ENCODE data around the gene VSTM2B.

Gene VSTM2B

DNA sequence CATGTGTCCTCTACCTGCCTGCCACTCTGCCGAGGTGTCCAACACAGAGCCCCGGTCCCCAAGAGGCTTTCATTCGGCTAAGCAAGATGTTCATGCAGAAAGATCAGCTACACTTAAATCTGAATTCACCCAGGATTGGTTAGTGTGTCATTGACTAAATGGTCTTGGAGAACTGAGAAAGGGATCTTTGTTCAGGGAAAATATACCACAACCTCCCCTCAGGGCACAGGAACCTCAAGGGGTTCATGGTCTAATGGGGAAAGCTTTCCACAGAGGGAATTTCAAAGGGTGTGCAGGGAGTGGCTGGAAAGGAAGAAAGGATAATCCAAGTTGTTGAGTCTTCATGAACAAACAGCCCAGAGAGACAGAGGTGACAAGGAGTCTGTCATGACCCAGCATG, 65.9 kb downstream of the VSTM2B start:
- DNase-seq (ENCODE audit: low read depth, low spot score) = no peak

DNA sequence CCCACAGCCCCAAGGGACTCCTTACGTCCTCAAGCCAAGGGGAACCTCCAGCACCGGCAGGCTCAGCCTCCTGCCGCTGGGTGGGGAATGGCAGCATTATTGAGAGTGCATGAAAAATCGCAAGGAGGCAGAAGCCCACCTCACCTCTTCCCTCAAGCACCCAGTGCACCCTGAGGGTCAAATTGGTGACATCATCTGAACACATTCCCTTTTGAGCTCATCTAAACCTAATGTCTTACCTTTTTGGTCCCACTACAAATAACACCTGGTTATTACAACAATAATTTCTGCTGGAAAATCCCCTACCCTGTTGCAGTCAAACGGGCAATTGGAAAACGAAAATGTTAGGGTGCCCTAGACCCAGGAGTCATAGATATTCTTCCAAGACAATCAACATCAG, 68.1 kb downstream of the VSTM2B start:
- no peak for DNase-seq (ENCODE audit: low read depth, low spot score)

DNA sequence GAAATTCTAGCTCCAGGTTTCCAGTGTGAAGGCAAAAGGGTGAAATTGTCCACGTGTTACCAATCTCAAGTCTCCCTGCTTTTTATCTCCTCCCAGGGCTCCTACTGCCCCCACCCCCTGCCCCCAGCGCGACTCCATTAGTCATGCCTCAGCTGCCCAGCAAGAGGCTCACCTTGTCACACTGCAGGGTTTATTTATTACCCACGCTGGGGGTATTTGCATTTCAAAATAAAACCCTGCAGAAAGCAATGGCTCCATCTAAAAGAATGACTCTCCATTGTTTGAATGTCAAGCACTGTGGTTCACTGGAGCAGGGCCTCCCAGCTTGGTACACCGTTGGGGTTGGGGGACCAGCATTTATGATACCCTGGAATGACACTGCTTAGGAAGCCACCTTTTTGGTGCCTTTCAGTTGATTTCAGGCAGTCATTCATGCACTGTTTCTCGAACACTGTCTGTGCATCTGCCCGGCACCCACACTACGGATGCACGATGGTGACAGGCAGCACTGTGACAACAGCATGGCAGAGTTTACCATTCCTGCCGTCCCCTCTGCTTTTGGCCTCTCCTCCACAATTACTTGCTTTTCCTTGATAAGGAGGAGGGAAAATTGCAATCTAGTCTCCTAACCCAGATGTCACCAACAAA, 70.4 kb downstream of the VSTM2B start:
- DNase-seq (ENCODE audit: low read depth, low spot score) = no peak

DNA sequence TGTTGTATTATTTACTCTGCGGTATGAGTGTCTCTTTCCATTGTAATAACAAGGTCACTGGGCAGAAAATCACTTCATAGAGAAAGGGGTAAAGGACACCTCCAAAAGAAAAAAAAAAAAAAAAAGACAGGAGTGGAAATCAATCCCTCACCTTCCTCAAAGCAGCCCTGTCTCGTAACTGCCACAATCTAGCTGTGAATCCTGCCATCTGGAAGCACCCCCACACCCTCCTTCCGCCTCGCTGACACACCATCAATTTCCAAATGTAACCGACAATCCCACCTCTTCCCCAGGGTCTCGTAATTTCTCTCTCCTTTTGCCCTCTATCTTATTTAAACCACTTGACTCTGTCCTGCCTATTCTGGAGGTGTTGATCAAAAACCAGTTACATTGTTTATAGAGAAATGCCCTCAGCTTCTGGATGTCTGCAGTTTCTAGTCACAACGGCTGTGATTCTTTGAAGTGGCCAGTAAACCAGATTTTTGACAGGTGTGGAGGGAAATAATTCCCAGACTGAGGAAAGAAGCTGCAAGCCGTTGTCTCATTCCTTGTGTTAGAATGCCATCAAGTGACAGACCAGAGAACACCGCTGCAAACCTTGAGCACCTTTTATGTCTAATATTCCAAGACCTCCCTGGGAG, 71.2 kb downstream of the VSTM2B start:
- no peak for DNase-seq (ENCODE audit: low read depth, low spot score)

DNA sequence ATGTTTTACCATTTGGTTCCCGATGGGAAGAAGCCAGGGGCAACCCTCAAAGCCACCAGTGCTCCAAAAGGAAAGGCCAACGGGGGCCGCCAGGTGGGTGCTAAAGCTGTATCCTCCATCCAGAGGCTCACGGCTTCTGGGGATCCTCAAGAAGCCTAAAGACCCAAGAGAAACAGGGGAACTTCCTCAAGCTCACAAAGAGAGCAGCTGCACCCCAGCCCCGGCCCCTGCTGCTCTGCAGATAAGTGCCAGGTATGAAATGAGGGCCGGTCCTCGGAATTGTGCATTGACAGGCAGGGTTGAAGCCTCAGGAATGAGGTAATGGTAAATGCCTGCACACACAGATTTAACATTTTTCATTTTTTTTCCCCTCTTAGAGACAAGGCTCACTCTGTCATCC, 72.2 kb downstream of the VSTM2B start:
- DNase-seq (ENCODE audit: low read depth, low spot score) = no peak

DNA sequence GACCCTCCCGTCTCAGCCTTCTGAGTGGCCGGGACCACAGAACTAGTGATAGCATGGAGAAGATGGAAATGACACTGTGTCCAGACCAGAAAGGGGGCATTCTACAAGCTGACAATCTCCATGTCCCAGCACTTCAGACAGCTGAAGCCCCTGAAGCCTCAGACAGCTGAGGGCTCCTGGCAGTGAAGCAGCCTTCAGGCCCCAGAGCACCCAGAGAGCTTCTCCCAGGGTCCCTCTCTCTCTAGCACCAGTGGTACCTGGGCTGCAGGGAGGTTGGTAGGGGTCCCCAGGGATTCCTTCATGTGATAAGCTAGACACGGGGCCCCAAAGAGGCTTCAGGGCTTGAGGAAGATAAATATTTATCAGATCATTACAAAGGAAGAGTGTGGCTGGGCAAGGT, 72.7 kb downstream of the VSTM2B start:
- no peak for DNase-seq (ENCODE audit: low read depth, low spot score)

DNA sequence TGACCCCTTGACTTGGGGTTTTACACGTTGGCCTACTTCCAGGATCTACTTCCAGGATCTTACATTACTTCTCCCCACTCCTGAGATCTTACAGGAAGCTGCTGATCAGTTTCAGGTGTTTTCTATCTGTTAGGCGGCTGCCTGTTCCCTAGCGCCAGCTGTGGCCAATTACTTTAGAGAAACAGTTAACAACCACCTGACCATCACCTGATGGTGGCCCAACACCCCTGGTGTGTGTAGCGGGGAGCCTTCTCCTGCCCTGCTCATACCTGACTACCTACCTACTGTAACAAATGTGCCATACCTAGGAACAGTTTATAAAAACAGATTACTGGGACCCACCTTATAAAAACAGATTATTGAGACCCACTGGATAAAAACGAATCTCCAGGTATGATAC, 77.5 kb downstream of the VSTM2B start:
- no peak for DNase-seq (ENCODE audit: low read depth, low spot score)

DNA sequence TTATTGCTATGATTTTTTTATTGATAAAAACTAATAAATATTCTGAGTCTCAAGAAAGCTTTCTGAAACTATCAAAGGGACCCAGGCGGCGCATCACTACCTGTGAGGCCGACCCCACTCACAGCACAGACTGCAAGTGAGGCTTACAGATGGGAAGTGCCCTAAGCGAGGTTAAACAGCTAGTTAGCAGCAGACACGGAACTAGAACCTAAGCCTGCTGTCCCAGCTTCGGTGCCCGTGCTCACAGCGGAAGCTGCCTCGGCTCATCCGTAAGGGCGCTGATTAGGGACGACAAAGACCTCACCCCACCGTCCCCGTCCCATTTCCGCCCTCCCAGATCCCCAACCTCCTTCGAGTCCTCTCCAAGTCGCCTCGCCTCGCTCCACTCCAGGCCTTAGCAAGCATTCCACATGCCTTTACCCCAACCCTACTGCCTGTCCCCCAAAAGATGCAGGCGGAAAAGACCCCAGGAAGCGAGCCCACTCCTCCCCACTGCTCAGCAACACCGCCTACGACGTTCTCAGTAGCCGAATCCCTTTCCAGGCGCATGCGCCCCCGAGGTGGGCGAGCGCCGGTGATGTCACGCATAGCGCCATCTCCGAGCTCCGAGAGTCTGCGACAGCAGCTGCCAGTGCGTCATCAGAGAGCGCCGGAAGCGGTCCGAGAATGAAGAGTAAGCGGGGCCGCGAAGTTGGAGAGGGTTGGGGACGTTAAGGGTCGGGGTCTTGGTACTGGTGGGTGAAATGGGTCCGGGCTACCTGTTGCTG, 80.0 kb downstream of the VSTM2B start, which contains the start of gene POP4:
Gene POP4, plus strand, starts transcription at position 631 of the 767 bp plus-strand sequence. Its CDS starts 36 bp downstream, at position 667.
- peak; percentile 84 for DNase-seq (ENCODE audit: low read depth, low spot score)

DNA sequence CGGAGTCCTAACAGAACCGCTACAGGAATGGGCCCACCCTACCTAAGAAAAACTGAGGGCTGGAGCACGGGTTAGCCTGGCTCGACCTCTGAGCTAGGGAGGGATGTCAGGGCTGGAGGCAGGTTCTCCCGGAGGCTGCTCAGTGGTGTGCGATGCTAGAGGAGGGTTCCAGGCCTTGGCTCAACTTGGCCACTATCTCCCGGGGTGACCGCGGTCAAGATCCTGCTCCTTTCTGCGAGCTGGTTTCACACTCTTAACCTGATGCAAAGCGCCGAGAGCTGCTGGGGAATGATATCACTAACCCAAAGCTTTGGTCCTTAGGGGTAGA, 80.6 kb downstream of the VSTM2B start:
- DNase-seq (ENCODE audit: low read depth, low spot score) = no peak

DNA sequence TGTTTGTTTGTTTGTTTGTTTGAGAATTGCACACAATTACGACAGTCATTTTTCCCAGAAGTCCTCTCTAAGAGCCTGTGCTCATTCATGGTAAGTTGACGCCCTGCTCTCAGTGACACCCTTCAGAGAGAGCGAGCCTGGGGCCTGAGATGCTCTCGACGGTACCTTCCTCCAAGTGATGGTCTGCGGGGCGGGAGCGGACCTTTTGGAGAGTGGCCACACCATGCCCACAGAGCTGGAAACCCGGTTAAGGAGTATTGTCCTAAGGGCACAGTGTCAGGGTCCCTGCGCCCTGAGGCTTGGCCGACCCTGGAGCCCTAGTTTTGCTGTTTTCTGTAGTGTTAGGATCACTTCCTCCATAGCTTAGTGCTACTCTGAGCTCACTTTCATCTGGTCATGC, 83.8 kb downstream of the VSTM2B start:
- DNase-seq (ENCODE audit: low read depth, low spot score) = no peak

DNA sequence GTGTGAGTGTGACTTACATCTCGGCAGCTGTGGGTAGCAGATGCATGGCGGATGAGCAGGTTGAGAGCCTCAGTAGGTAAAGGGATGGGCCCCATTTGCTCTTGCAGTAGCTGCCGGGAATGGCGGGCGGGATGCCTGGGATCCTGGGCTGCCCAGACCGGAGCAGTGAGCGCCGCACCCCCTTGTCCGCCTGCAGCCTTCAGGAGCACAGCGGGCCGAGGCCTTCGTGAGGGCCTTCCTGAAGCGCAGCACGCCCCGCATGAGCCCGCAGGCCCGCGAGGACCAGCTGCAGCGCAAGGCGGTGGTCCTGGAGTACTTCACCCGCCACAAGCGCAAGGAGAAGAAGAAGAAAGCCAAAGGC, 84.4 kb downstream of the VSTM2B start:
- no peak for DNase-seq (ENCODE audit: low read depth, low spot score)

DNA sequence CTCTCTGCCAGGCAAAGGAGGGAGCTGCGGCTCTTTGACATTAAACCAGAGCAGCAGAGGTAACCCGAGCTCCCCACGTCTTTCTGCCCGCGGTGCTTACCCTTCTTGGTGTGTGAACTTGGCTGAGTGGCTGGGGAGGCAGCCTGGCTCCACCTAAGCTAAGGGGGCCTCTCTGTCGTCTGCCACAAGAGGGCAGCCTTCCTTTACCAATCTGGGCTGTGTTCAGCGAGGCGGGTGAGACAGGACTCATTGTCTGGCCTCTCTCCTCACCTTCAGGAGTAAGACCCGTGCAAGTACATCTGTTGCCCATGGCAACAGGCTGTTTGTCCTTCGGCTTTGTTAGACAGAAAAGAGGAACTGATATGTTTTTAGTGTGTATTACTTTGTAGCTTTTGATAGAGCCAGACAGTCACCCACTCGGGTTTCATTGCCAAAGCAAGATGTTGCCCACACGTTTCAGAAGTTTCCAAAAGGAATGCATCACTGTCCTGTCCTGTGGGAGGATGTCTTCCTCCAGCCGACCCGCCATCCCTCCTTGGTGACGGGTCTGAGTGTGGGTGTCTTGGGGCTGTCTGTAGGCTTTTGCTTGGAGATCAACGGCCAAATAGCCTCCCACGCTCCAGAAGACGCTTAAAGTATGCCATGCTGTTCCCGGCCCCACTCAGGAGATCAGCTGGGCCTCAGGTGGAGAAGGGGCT, 84.9 kb downstream of the VSTM2B start:
- peak; percentile 29 for DNase-seq (ENCODE audit: low read depth, low spot score)

DNA sequence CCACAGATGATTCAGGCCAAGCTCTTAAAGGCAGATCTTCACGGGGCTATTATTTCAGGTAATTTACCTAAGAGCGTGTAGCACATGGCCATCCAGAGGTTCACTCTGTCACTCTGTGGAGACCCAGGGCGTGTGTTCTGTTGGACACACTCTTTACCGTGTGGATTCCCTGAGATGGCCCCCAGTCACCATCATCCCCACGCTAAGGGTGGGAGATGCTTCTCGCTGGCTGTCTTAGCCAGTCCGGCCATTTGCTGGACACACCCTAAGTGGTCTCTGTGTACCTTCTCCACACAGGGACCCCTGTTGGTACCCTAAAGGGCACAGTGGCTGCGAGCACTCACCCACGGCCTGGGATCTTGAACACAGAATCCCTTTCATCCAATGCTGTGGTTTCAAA, 86.3 kb downstream of the VSTM2B start:
- no peak for DNase-seq (ENCODE audit: low read depth, low spot score)

DNA sequence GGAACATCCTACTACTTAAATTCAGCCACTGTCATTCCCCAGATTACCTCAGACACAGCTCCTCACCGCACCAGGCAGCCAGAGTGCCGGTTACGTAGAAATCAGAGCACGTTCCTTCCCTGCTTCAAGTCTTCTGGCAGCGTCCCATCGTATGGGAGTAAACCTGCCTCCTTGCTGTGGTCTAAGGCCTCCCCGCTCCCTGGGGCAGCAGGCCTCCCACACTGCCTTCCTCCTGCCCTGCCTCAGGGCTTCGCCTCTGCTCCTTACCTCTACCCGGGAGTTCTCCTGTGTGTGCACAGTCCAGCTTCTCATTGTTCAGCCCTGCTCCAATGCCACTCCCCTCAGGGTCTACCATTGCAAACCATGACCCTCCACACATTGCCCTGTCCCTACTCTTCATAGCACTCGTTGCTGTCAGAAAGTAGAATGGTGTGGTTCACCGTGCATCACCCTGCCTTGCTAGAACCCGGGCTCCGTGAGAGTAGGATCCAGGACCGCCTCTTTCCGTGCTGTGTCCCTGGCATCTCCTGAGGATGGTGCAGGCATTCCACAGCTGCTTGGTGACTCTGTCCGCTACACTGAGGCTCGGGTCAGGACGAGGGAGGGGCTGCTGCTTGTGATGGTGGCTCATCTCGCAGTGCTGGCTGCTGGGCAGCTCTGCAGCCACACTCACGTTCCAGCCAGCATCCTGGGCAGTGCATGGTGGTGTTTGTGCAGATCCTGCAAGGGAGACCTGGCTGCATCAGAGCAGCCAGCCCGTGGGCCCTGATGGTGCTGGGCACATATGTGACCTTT, 87.2 kb downstream of the VSTM2B start:
- DNase-seq (ENCODE audit: low read depth, low spot score) = no peak

DNA sequence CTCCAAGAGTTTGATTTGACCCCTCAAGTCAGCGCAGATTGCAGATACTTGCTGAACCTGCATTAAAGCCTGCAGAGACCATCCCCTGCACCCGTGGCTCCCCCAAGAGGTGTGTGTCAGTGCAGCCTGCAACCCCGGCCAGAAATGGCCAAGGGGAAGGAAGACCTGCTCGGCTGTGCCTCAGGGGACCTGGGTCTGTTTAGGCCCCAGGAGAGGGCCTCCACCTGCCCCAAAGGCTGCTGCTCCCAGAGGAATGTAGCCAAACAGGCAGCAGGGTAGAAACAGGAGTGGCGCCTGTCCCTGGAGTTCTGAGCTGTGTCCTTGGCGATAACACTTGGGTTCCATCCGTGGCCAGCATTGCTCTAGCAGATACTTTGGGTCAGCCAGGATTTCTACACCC, 88.3 kb downstream of the VSTM2B start:
- no peak for DNase-seq (ENCODE audit: low read depth, low spot score)
